GM19438 (cell line): ENCODE data around the gene PIK3C2B.

Source experiments
- ATAC-seq: cut with Tn5 transposase; IDR thresholded peaks from one replicate; pipeline ENCODE4 v1.9.1; 2021; ENCODE audit warnings: low read depth; ENCODE audit not compliant: unreplicated experiment

The PIK3C2B gene

GRCh38 chr1:204479387-204480136 is 15.0 kb downstream of the PIK3C2B start:
- no peak for ATAC-seq

DNA sequence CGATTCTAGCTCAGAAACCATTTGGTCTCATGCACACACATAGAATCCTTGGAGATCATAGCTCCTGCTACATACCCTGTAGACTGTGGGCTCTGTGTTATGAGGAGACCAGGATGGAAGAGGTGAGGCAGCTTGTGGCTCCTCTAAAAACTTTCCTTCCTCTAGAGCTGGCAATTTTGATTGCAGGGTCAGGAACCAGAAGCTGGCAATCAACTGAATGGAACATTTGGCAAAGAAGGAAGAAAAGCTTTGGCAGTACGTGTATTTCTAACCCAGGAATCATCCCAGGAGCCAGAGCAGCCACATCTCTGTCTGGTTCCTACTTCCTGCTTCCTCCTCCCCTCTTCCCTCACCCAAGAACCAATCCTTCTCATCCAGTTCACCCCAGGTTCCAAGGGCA is 15.7 kb downstream of the PIK3C2B start:
- no peak for ATAC-seq

GRCh38 chr1:204478172-204478899 is 16.3 kb downstream of the PIK3C2B start:
- no peak for ATAC-seq

- no peak for ATAC-seq
Observed at GRCh38 chr1:204477036-204477740, 17.4 kb downstream of the PIK3C2B start.

GRCh38 chr1:204476563-204476962 is 18.0 kb downstream of the PIK3C2B start:
- ATAC-seq = no peak

DNA sequence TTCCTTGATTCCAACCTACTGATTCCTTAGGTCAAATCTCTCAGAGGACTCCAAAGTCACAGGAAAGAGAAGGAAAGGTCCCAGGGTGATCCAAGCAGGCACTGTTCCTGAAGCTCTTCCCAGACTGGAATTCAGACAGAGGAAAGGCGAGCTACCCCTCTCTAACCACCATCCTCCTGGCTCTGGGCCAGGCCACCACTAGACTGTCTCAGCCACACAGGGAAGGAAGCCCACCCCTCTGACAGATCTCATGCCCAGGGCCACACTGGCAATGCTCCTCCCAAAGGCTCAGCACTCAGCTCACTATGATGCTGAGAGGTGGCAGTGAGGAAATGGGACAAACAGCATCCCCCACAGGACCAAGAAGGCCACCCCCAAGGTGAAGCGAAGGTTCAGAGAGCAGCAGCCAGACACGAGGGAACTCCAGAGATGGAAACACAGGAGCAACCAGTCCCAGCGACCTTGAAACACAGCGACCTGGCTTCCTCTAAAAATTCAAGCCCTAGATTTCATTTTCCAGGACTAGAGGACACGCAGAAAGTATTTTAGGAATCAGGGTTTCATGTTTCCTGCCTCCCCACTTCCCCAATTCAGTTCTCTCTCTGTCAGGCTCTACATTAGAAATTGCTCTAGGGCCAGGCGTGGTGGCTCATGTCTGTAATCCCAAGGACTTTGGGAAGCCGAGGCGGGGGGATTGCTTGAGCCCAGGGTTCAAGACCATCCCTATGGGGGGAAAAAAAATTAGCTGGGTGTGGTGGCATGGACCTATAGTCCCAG is 18.8 kb downstream of the PIK3C2B start:
- ATAC-seq = no peak

DNA sequence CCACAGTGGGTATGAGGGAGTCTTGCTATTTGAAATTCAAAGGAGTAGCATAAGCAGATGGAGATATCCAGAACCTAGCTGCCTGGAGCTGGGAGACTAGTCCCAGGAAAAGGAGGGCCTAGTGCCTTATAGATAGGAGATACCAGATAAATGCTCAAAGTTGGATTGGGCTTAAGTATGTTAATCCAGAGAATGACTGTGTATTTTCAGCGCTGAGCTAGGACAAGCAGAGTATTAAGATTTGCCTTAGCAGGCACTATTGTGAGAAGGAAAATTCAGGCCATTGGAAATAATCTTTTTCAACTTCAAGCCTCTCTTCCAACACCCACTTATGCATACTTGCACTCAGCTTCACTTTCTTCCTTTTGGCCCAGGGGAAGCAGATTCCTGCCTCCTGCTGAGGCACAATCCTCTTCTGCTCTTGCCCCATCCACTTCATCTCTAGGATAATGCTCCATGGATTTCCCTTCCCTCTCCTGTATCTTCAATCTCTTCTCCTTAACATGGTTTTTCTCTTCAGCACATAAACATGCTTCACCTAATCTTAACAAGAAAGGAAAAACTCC is 21.1 kb downstream of the PIK3C2B start:
- no peak for ATAC-seq

DNA sequence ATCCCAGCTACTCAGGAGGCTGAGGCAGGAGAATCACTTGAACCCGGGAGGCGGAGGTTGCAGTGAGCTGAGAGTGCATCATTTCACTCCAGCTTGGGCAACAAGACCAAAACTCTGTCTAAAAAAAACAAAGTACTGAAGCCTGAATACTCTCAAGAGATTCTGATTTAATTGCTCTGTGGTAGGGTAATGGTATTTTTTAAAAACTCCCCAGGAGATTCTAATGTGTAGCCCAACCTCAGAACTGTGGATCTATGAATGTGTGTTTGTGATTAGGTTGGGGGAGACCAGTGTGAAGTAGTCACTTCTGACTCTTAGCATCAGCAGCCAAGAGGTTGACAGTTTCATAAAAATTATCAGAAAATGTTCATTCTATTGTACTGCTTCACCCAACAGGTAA is 21.9 kb downstream of the PIK3C2B start:
- no peak for ATAC-seq

DNA sequence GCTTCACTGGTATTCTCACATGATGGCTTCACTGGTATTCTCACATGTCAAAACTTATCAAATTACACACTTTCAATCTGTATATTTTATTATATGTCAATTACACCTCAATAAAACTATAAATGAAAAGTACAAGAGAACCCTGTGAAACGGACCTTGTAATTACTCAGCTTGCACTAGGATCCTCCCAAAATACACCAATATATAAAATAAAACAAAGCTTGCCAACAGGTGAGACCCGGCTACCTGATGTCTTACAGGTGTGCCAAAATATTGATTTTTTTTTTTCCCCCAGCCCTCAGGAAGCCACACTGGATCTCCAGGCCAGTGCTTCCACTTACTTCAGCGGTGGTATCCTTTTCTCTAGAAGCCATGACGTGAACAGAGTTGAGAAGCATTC is 22.9 kb downstream of the PIK3C2B start:
- ATAC-seq = no peak

DNA sequence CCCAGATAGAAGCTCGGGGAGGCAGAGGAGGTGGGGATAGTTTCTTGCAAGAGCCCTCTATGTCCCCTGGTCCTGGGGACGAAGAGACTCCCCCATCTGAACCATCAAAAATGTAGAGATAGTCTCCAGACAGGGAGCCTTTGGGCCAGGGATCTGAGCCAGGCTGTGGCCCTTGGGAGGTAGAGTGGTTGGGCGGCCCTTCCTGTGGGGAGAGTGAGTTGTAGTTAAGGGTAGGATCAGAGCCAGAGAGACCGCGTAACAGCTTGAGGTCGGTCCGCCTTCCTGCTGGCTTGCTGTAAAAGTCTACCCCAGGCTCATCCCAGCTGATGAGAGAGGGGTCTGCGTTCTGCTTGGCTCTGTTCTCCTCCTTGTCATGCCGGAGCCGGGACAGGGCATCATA is 25.3 kb downstream of the PIK3C2B start:
- no peak for ATAC-seq

- no peak for ATAC-seq
Observed at GRCh38 chr1:204468766-204469302, 25.8 kb downstream of the PIK3C2B start.

- ATAC-seq = no peak
Observed at GRCh38 chr1:204468206-204468605, 26.4 kb downstream of the PIK3C2B start.

DNA sequence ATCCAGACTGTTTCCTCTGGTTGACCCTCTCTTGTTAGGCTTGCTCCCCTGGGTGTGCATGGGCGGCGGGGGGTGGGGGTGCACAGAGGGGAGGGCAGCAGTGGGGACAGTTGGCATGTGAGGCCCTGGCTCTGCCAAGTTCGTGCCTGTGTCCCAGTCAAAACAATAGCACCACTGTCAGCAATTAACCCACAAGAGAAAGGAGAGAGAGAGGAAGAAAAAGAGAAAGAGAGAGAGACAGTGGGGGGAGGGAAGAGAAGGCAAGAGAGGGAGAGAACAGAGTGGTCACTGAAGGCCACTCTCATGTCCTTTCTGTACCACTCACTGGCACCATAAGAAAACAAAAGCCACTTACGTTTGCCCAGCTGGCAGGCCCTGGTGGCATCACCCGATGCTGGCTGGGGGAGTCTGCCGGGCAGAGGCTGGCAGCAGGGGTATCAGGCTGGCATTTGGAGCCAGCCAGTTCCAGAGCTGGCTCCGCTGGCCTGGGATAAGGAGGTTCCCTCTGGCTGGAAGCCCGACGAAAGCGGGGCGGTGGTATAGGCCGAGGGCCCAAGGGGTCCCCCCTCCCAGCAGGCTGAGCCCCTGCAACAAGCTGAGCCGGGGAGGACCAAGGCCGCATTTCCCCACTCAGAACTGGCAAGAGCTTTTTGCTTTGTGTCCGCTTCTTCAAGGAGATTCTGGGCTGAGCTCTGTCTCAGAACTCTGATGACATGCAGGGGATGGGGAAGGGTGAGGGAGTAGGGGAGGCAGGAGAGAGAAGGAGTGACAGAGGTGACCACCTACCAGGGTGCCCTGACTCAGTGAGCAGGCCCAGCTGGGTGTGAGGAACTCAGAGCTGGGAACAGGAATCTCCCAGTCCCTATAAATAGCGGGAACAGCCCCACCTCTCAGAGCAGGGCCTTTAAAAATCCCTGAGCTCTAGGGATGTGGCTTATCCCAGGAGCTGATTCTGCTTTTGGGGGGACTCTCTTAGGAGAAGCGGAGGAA is 27.9 kb downstream of the PIK3C2B start:
- ATAC-seq = no peak

- peak; percentile 63 for ATAC-seq
Observed at GRCh38 chr1:204465546-204466415, 28.8 kb downstream of the PIK3C2B start.

GRCh38 chr1:204464701-204465100 is 29.9 kb downstream of the PIK3C2B start:
- no peak for ATAC-seq

DNA sequence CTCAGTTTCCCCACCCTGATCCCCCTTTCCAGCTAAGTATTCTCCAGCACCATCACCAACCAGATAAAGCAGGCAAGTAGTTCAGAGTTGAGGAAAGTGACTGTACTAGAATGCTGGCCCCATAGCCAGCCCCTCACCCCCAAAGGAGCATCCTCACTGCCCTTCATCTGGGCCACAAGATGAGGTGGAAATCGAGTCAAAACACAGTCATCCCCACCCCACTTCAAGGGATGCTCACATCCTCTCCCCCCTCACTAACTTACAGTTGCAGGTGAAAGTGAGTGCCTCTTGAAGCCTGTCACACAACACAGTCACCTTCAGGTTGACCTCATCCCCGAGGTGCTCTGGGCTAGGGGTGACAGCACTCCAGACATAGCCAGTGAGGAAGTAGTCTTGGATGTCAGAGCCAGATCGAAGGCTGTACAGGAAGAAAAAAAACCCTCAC is 30.4 kb downstream of the PIK3C2B start:
- ATAC-seq = no peak

- no peak for ATAC-seq
Observed at GRCh38 chr1:204463125-204464060, 31.2 kb downstream of the PIK3C2B start.
